Activated CD4-positive, alpha-beta memory T cell treated with anti-CD3 and anti-CD28 coated beads, Interleukin-2, amount 10 ng/mL, durations not matched to agents 7 days and 5 days (primary cell): ENCODE measurements around the gene FTCD. TPM values are rescaled to one million over a fixed set of nuclear protein-coding genes. Genes with fewer than 3 reads are reported as not detected.
"Not testable (repeated sequence)": the region's sequence is repeated elsewhere in the genome, so short reads cannot be mapped to it uniquely, and the experiment has no call there.

ENCODE experiments used
- CTCF ChIA-PET: fragments of 350-600 bp; sonication (Branson Sonifier 250); formaldehyde crosslinking; loops from one replicate; lab custom pipeline; 2021; ENCODE audit warnings: antibody characterized with exemption, inconsistent platforms; lab: Charles Lee
- POLR2A ChIA-PET: fragments of 350-600 bp; sonication (Branson Sonifier 250); formaldehyde crosslinking; loops from one replicate; lab custom pipeline; 2021; ENCODE audit warnings: antibody characterized with exemption; lab: Charles Lee
- DNase-seq: peaks from one replicate; pipeline ENCODE4 v3.0.0-alpha.2; 2020
- H3K27ac Mint-ChIP-seq: one replicate; pipeline ENCODE4 v1.8.0; 2021; ENCODE audit warnings: mild to moderate bottlenecking, mixed read lengths
- H3K27me3 Mint-ChIP-seq: one replicate; pipeline ENCODE4 v1.8.0; 2021; ENCODE audit warnings: mixed read lengths
- H3K36me3 Mint-ChIP-seq: one replicate; pipeline ENCODE4 v1.8.0; 2021; ENCODE audit warnings: low read depth, mixed read lengths
- H3K4me1 Mint-ChIP-seq: one replicate; pipeline ENCODE4 v1.8.0; 2021; ENCODE audit warnings: mixed read lengths
- H3K4me3 Mint-ChIP-seq: one replicate; pipeline ENCODE4 v1.8.0; 2021; ENCODE audit warnings: mild to moderate bottlenecking, mixed read lengths
- H3K9me3 Mint-ChIP-seq: one replicate; pipeline ENCODE4 v1.8.0; 2021; ENCODE audit warnings: mixed read lengths
- total RNA-seq, 2 experiments: library from RNA; stranded (reverse); gene quantifications; one replicate each; pipeline ENCODE4 v1.2.3, GENCODE V29; 2021

FTCD gene
- total RNA-seq, 2 experiments from 2014 or later, result 0.18 TPM; not detected in 1

DNA sequence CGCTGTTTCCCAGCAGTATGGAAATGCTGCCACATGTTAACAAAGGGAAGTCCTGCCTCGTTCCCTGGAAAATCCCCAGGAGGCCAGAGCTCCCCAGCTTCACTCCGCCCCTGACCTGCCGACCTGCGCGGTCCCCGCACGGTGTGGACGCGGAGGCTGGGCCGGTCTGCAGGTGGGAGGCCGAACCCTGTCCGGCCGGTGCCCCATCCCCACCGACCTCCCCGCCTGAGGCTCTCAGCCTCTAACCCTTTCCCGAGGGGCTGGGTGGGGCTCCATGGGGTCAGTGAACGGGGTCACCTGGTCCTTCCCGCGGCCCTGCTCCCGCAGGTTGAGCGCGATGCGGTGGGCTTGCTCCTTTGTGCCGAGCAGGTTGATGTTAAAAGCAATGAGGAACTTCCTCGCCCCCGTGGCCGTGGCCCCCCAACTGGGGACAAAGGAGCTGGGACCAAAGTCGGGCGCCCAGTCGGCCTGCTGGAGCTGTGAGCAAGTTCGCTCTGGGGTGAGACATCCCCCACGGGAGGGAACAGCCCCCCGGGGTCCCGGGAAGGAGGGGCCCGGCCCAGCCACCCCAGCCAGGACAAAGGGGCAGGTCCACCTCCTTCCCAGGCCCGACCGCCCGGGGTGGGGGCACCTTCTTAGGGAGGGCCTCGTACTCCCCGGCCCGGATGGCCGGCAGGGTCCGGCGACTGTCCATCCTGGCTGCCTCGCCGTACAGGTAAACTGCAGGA is 4.0 kb downstream of the FTCD start:
- Mint-ChIP-seq H3K9me3 (no peaks in the 10 kb centered on the region), H3K27ac (no peak overlapping the region), H3K4me1 (no peaks in the 10 kb centered on the region), H3K4me3 (no peak overlapping the region), H3K27me3 (no peaks in the 10 kb centered on the region), H3K36me3 (no peaks in the 10 kb centered on the region)
- DNase-seq, result no peak
- ChIA-PET POLR2A (no interaction called here), CTCF (no interaction called here)

DNA sequence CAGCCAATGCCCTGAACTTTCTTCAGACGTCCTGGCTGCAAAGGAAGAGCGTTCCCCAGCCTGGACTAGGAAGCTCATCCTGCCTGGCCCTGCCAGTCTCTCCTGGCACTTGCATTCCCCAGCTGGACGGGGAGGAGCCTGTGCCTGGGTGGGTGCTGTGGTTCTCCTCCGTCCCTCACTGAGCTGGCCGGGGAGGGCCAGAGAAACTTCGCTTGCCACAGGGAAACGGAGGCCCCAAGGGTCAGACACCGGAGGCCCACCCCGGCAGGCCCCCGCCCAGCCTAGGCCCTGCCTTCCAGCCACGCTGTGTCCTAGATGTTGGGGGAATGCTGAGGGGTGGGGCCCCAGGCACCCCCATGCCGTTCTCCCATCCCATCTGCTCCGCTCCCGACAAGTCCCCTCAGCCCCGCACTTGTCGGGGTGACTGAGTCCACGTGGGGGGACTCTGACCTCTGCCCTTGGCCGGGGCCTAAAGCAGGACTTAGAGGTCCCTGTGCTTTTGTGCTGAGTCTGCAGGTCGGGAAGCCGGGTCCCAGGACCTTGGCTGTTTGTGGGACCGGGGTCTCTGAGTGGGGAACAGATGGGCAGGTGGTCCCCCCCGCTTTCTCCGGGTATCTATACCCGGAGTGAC is 4.8 kb downstream of the FTCD start:
- no peak overlapping the region for H3K27ac Mint-ChIP-seq
- no peaks in the 10 kb centered on the region for H3K36me3 Mint-ChIP-seq
- no peaks in the 10 kb centered on the region for H3K27me3 Mint-ChIP-seq
- no peak overlapping the region for H3K4me3 Mint-ChIP-seq
- ChIA-PET CTCF (interaction anchor here (0.8 to 1.4 kb wide), 2 partner anchors 80 to 177 kb away, joined by 3 to 4 read pairs; no protein-coding TSS in a partner anchor), POLR2A (no interaction called here)
- H3K9me3 Mint-ChIP-seq, result no peaks in the 10 kb centered on the region
- no peak for DNase-seq
- H3K4me1 Mint-ChIP-seq, result no peaks in the 10 kb centered on the region

DNA sequence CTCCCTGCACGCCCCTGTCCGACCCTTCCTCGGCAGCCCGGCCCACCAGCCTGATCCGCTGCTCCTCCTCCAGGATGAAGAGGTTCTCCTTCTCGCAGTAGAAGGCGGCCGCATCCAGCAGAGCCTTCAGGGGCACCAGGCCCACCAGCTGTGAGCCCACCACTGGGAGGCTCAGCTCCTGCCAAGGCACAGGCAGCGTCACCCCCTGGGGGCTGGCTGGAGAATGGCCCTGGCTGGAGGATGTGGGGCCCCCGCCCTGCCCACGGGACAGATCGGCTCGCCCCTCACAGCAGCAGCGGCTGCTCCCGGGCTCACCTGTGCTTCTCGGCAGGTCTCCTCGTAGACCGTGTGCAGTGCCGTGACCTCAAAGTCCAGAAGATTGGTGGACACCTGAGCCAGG is 5.3 kb downstream of the FTCD start:
- POLR2A ChIA-PET, result no interaction called here
- no peaks in the 10 kb centered on the region for H3K9me3 Mint-ChIP-seq
- CTCF ChIA-PET, result interaction anchor here (0.8 to 1.4 kb wide), 2 partner anchors 80 to 177 kb away, joined by 3 to 4 read pairs; no protein-coding TSS in a partner anchor

DNA sequence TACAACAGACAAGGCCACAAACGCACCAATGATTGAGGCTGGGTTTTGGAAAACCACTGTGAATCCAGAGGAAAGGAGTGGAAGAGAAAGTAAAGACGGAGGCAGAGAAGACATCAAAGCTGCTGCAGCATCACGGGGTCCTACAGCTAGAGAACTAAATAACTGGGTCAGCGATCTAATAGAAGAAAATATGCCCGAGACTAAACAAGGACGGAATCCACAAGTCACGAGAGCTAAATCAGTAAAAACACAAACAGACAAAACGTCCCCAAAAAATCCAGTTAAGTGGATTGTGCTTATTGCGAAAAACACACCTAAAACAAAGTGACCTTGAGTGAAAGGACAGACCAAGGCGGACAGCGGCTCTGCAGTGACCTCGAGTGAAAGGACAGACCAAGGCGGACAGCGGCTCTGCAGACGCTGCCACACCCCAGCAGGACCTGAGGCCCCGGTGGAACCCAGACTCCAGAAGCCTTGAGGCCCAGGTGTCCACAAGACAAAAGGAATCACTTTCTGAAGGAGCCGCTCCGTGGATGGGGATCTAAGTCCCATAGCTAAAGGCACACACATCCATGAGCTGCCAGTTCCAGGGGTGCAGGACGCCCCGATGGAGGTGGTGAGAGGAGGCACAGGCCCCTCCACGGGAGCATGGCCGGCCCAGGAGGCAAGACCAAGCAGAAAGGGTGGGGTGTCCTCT is 6.0 kb downstream of the FTCD start:
- DNase-seq, result no peak
- Mint-ChIP-seq H3K4me3 (no peak overlapping the region), H3K27me3 (no peaks in the 10 kb centered on the region), H3K27ac (no peak overlapping the region), H3K36me3 (no peaks in the 10 kb centered on the region), H3K9me3 (no peaks in the 10 kb centered on the region), H3K4me1 (peaks cover 4% of the 10 kb centered on the region)
- ChIA-PET CTCF (interaction anchor here (1.4 kb wide), 1 partner anchor 176 kb away, joined by 4 read pairs; no protein-coding TSS in a partner anchor), POLR2A (no interaction called here)

More for the DNA sequence above, 5.3 kb downstream of the FTCD start:
- no peak for DNase-seq
- H3K27ac Mint-ChIP-seq, result no peak overlapping the region
- no peak overlapping the region for H3K4me3 Mint-ChIP-seq
- no peaks in the 10 kb centered on the region for H3K27me3 Mint-ChIP-seq
- H3K36me3 Mint-ChIP-seq, result no peaks in the 10 kb centered on the region
- H3K4me1 Mint-ChIP-seq, result no peaks in the 10 kb centered on the region

DNA sequence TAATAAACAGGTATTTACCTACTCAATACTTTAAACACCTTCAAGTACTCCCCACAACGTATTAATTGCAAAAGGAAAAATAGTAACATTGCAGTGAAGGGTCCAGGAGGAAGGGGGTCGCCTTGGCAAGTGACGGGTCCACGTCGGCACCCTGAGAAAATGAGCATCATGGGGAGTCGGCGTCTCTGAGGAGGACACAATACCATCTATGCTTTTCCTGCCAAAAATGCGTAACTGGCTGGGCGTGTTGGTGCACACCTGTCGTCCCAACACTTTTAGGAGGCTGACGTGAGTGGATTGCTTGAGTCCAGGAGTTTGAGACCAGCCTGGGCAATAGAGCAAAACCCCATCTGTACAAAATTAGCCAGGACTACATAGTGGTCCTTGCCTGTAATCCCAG is 7.3 kb downstream of the FTCD start:
- Mint-ChIP-seq H3K36me3 (no peaks in the 10 kb centered on the region), H3K9me3 (no peaks in the 10 kb centered on the region), H3K27me3 (no peaks in the 10 kb centered on the region), H3K27ac (no peak overlapping the region), H3K4me3 (no peak overlapping the region), H3K4me1 (peaks cover 10% of the 10 kb centered on the region)
- CTCF ChIA-PET, result no interaction called here
- no peak for DNase-seq
- POLR2A ChIA-PET, result no interaction called here

DNA sequence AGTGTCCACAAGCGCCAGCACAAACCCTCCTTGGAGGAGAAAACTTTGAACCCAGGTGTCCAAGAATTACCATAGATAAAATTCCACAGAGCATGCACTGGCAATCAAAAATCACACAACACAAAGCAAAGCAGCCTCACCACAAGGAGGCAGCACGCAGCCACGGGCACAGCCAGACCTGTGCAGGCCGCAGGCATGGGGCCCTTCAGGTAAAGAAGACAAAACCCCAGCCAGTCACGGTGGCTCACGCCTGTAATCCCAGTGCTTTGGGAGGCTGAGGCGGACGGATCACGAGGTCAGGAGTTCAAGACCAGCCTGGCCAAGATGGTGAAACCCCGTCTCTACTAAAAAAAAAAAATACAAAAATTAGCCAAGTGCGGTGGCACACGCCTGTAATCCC is 8.0 kb downstream of the FTCD start:
- H3K9me3 Mint-ChIP-seq, POLR2A ChIA-PET, H3K27me3 Mint-ChIP-seq, H3K27ac Mint-ChIP-seq, H3K4me3 Mint-ChIP-seq, CTCF ChIA-PET, H3K36me3 Mint-ChIP-seq: not testable (repeated sequence)
- peaks cover 13% of the 10 kb centered on the region for H3K4me1 Mint-ChIP-seq
- peak; percentile 62 for DNase-seq

DNA sequence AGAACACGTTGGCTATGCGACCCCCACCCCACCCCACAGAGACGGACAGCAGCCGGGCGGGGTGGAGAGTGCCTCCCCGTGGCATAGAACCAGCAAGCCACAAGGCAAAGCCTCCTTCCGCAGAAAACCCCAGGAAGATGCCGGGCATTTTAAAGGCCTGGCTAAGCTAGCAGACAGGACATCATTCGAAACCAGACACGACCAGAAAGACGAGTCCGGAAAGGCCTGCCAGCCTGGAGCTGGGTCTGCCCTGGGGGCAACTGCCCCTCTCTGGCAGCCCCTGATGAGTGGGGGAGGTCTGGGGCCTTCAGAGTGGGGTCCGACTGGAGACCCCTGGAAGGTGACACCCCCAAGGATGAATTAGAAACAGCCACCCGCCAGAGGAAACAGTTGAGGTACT is 8.5 kb downstream of the FTCD start:
- no peak overlapping the region for H3K4me3 Mint-ChIP-seq
- H3K4me1 Mint-ChIP-seq, result peaks cover 13% of the 10 kb centered on the region
- H3K27me3 Mint-ChIP-seq, result no peaks in the 10 kb centered on the region
- H3K36me3 Mint-ChIP-seq, result no peaks in the 10 kb centered on the region
- POLR2A ChIA-PET, result no interaction called here
- no peak overlapping the region for H3K27ac Mint-ChIP-seq
- CTCF ChIA-PET, result no interaction called here
- DNase-seq, result no peak
- H3K9me3 Mint-ChIP-seq, result no peaks in the 10 kb centered on the region

DNA sequence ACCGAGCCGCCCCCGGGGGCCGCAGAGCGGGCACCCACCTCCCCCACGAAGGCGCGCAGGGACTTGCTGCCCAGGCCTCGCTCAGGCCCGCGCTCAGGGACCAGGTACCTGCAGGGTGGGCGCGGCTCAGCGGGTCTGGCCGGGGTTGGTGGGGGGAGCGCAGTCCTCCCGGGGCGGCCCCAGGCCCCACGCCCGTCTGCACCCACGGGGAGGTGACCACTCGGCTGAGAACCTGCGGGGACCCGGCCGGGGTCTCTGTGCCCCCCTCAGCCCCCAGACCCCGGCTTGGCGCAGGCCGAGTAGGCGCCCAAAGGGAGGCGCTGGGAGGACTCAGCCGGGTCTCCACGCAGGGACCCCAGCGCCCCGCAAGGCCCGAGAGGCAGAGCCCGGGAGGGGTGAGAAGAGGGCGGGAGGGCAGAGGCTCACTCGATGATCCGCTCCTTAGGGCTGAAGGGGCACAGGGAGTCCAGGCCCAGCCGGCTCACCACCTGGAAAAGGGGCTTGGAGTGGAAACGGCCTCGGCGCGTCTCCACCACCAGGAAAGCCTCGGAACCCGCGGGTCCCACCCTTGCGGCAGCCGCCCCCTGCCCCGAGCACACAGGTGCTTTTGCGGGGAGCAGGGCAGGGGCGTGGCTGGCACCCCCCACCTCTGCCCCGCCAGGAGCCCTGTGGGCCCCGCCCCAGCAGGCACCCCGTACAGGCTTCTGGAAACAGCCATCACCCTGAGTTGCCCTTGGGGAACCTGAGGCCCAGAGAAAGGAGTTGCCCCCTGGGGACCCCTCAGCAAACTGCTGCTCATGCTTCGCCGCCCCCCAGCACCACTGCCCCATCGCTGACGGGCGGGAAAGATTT is 9.3 kb downstream of the FTCD start:
- POLR2A ChIA-PET, result no interaction called here
- Mint-ChIP-seq H3K4me1 (peaks cover 14% of the 10 kb centered on the region), H3K4me3 (no peak overlapping the region), H3K27ac (no peak overlapping the region), H3K9me3 (no peaks in the 10 kb centered on the region), H3K27me3 (no peaks in the 10 kb centered on the region), H3K36me3 (no peaks in the 10 kb centered on the region)
- CTCF ChIA-PET, result no interaction called here
- DNase-seq, result no peak

DNA sequence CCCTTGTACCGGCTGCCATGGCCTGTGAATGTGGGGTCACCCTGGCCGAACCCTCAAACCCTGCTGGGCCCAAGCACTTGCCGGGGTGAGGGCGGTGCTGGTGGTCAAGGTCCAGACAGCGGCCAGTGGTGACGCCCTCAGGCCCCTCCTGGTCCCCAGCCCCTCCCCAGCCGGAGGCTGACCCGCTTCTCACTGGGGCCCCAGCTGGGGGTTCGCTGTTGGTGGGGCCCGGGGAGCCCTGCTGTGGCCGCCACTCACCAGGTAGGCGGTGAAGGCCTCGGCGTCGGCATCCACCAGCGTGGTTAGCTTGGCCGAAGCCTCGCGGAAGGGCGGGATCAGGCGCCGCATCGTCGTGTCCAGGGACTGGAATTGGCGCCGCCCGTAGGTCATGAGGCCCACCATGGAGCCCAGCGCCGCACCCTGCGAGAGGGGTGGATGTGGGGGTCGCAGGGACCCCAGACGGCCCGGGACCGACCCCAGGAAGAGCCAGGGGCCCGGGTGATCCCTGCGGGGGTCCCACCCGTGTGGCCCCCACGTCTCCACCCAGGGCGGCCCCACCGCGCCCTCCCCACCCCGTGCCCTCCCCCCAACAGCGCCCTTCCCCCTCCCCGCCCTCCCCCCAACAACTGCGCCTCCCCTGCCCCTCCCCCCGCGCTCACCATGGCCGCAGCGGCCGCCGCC is 10.1 kb downstream of the FTCD start:
- CTCF ChIA-PET, result interaction anchor here (0.6 to 2.5 kb wide), 2 partner anchors 140 to 172 kb away, joined by 3 to 13 read pairs; partner anchors contain the start of genes MCM3AP and YBEY
- no peak overlapping the region for H3K27ac Mint-ChIP-seq
- no peak overlapping the region for H3K4me3 Mint-ChIP-seq
- peaks cover 14% of the 10 kb centered on the region for H3K4me1 Mint-ChIP-seq
- H3K36me3 Mint-ChIP-seq, result no peaks in the 10 kb centered on the region
- no peaks in the 10 kb centered on the region for H3K27me3 Mint-ChIP-seq
- no peak for DNase-seq
- H3K9me3 Mint-ChIP-seq, result no peaks in the 10 kb centered on the region
- POLR2A ChIA-PET, result no interaction called here

DNA sequence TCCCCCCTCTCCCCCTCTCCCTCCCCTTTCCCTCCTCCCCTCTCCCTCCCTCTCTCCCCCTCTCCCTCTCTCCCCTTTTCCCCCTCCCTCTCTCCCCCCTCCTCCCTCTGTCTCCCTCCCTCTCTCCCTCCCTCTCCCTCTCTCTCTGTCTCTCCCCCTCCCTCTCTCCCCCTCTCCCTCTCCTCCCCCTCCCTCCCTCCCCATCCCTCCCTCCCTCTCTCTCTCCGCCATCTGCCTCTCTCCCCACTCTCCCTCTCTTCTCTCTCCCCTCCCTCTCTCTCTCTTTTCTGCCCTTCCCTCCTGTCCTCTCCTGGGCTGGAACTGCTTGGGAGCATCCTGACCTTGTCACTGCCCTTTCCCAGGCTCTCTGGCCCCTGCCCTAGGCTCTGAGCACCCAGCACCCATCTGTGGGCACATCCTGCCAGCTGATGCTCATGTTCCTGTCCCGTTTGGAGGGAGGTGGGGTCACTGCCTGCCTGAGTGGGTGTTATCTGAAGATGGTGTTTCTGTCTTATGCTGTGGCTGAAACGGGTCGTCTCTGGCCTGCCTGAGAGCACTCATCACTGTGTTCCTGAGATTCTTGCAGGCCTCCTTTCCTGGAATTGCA is 10.8 kb downstream of the FTCD start:
- CTCF ChIA-PET, result interaction anchor here (0.6 to 2.5 kb wide), 15 partner anchors 8 to 493 kb away, joined by 3 to 13 read pairs (median 4); partner anchors contain the start of genes MCM3AP and YBEY
- Mint-ChIP-seq H3K9me3 (no peaks in the 10 kb centered on the region), H3K27ac (no peak overlapping the region), H3K4me1 (peaks cover 14% of the 10 kb centered on the region), H3K36me3 (no peaks in the 10 kb centered on the region), H3K27me3 (no peaks in the 10 kb centered on the region), H3K4me3 (no peak overlapping the region)
- POLR2A ChIA-PET, result interaction anchor here (1.4 to 1.8 kb wide), 5 partner anchors 84 to 490 kb away, joined by 5 to 9 read pairs (median 6); partner anchors contain the start of genes C21orf58, LSS and PRMT2
- no peak for DNase-seq

DNA sequence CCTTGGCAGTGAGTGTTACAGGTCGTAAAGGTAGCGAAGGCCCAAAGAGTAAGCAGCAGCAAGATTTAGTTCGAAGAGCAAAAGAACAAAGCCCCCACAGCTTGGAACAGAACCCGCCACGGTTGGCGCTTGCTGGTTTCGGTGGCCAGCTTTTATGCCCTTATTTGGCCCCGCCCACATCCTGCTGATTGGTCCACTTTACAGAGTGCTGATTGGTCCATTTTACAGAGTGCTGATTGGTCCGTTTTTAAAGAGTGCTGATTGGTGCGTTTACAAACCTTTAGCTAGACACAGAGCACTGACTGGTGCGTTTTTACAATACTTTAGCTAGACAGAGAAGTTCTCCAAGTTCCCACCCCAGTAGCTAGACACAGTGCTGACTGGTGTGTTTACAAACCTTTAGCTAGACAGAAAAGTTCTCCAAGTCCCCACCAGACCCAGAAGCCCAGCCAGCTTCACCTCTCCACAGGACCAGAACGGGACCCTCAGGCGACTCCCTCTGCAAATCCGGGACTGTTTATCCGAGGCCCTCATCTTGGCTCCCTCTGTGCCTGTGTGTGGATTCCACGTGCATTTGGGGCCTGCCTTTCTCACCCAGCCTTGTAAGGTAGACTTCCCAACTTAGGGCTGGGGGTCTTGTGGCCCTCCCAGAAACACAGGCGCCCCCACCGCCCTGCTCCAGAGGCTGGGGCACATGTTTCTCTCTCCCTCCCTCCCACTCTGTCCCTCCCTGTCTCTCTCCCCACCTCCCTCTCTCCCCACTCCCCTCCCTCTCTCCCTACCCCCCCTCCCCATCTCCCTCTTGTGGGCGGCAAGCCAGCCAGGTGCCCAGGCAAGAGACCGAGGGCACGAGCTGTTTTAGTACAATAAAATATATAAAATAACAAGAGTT is 12.6 kb downstream of the FTCD start:
- Mint-ChIP-seq H3K27me3 (no peaks in the 10 kb centered on the region), H3K36me3 (no peaks in the 10 kb centered on the region), H3K4me1 (peaks cover 14% of the 10 kb centered on the region), H3K27ac (no peak overlapping the region), H3K4me3 (no peak overlapping the region), H3K9me3 (no peaks in the 10 kb centered on the region)
- no peak for DNase-seq
- ChIA-PET CTCF (interaction anchor here (0.6 to 2.5 kb wide), 37 partner anchors 10 to 550 kb away, joined by 3 to 13 read pairs (median 4); partner anchors contain the start of genes MCM3AP and YBEY), POLR2A (interaction anchor here (0.6 to 1.8 kb wide), 11 partner anchors 86 to 495 kb away, joined by 3 to 9 read pairs (median 4); partner anchors contain the start of genes C21orf58, LSS, MCM3AP and PRMT2)
